HepG2 (cell line): ENCODE results near the gene MYO1C. TPM values are rescaled to one million over a fixed set of nuclear protein-coding genes. Genes with fewer than 3 reads are reported as not detected.
A peak's percentile ranks its signal among the peaks of the same experiment; 100 is the strongest.

Source experiments
- BCL6 ChIP-seq: IDR thresholded peaks from 2 replicates; pipeline ENCODE4 v1.6.1; 2016; ENCODE audit warnings: missing genetic modification reagents, missing compliant biosample characterization
- CC2D1A ChIP-seq: sonication (generic); formaldehyde crosslinking; IDR thresholded peaks from 2 replicates; pipeline ENCODE4 v1.8.1; 2023; ENCODE audit warnings: mild to moderate bottlenecking, missing genetic modification reagents
- CREB1 ChIP-seq, 2 experiments: fragments of 450-650 bp in 1 of 2; IDR thresholded peaks; 2 replicates each; pipeline ENCODE4 v1.6.1; 2016 to 2017; ENCODE audit warnings: control low read depth in 1 of 2, mild to moderate bottlenecking in 1 of 2, missing compliant biosample characterization in 1 of 2, missing genetic modification characterization in 1 of 2
- DPF2 ChIP-seq: sonication (generic); formaldehyde crosslinking; IDR thresholded peaks from 2 replicates; pipeline ENCODE4 v1.4.0; 2020; ENCODE audit warnings: mild to moderate bottlenecking, low read depth, missing genetic modification reagents, borderline replicate concordance
- FOXA3 ChIP-seq: IDR thresholded peaks from 2 replicates; pipeline ENCODE4 v1.6.1; 2016; ENCODE audit warnings: missing genetic modification reagents, missing compliant biosample characterization
- FOXJ3 ChIP-seq: sonication (generic); formaldehyde crosslinking; IDR thresholded peaks from 2 replicates; pipeline ENCODE4 v1.4.0; 2020; ENCODE audit warnings: missing genetic modification reagents, mild to moderate bottlenecking, borderline replicate concordance
- HNF4A ChIP-seq: sonication (generic); formaldehyde crosslinking; IDR thresholded peaks from 2 replicates; pipeline ENCODE4 v1.4.0; 2020; ENCODE audit warnings: missing genetic modification reagents
- HNRNPLL ChIP-seq: fragments of 200-400 bp; formaldehyde crosslinking; IDR thresholded peaks from 2 replicates; pipeline ENCODE4 v1.6.1; 2017; ENCODE audit warnings: mild to moderate bottlenecking, low read depth, low read length; ENCODE audit not compliant: poor library complexity, severe bottlenecking
- MAFF ChIP-seq: IDR thresholded peaks from 2 replicates; pipeline ENCODE4 v1.6.1; 2011; ENCODE audit warnings: low read depth, low read length, improper control_type of control experiment
- MEF2D ChIP-seq: sonication (generic); formaldehyde crosslinking; IDR thresholded peaks from 2 replicates; pipeline ENCODE4 v1.5.1; 2020; ENCODE audit warnings: mild to moderate bottlenecking, missing genetic modification reagents
- RFXAP ChIP-seq: sonication (generic); formaldehyde crosslinking; IDR thresholded peaks from 2 replicates; pipeline ENCODE4 v1.4.0; 2020; ENCODE audit warnings: missing genetic modification reagents, borderline replicate concordance
- ZNF616 ChIP-seq: sonication (generic); formaldehyde crosslinking; IDR thresholded peaks from 2 replicates; pipeline ENCODE4 v1.5.0; 2020; ENCODE audit warnings: low read depth, mild to moderate bottlenecking, missing genetic modification reagents
- ZNF687 ChIP-seq: sonication (generic); formaldehyde crosslinking; IDR thresholded peaks from 2 replicates; pipeline ENCODE4 v1.5.1; 2020; ENCODE audit warnings: mild to moderate bottlenecking, missing genetic modification reagents, moderate library complexity
- ZNF720 ChIP-seq: sonication (generic); formaldehyde crosslinking; IDR thresholded peaks from 2 replicates; pipeline ENCODE4 v1.4.0; 2020; ENCODE audit warnings: missing genetic modification reagents
- ZNF740 ChIP-seq: sonication (generic); formaldehyde crosslinking; IDR thresholded peaks from 2 replicates; pipeline ENCODE4 v1.4.0; 2020; ENCODE audit warnings: missing genetic modification reagents
- ZNF788 ChIP-seq: sonication (generic); formaldehyde crosslinking; IDR thresholded peaks from 2 replicates; pipeline ENCODE4 v1.5.0; 2020; ENCODE audit warnings: mild to moderate bottlenecking, missing genetic modification reagents, borderline replicate concordance
- polyA plus RNA-seq, 8 experiments: library from polyadenylated mRNA; depleted of rRNA in 3 of 8; stranded (reverse) in 7 of 8; unstranded in 1 of 8; fragments of >200 nt; fragmentation: Illumina TruSeq in 4 of 8; extraction: Trizol in 4 of 8; gene quantifications; 2 replicates each; pipeline versions ENCODE4 v1.2.1 to v1.2.3, GENCODE V29; 2011 to 2016; ENCODE audit warnings: low read depth in 4 of 8, missing spikeins in 1 of 8, mixed read lengths in 1 of 8; ENCODE audit not compliant: insufficient read depth in 1 of 8
- total RNA-seq, 5 experiments: library from RNA; depleted of rRNA; stranded (reverse); fragments of >200 nt; fragmentation: Illumina TruSeq; extraction: Trizol; gene quantifications; 2 replicates each; pipeline ENCODE4 v1.2.3, GENCODE V29; 2016; ENCODE audit warnings: low read depth in 1 of 5
- TF ChIP-seq, protein P1 (sequence below): sonication (generic); formaldehyde crosslinking; IDR thresholded peaks from 2 replicates; pipeline ENCODE4 v1.4.0; 2020; ENCODE audit warnings: missing genetic modification reagents, borderline replicate concordance
- TF ChIP-seq, protein P2 (sequence below): sonication (generic); formaldehyde crosslinking; IDR thresholded peaks from 2 replicates; pipeline ENCODE4 v1.4.0; 2020; ENCODE audit warnings: missing genetic modification reagents
- TF ChIP-seq, protein P3 (sequence below): sonication (generic); formaldehyde crosslinking; IDR thresholded peaks from 2 replicates; pipeline ENCODE4 v1.8.1; 2023; ENCODE audit warnings: missing genetic modification reagents, inconsistent platforms, borderline replicate concordance

The MYO1C gene
- total and polyA plus RNA-seq, 2 of the 13 experiments (the other 11 are each of a cell fraction or from before 2014, with no cell fraction given), result 22.7 to 40.8 TPM

DNA sequence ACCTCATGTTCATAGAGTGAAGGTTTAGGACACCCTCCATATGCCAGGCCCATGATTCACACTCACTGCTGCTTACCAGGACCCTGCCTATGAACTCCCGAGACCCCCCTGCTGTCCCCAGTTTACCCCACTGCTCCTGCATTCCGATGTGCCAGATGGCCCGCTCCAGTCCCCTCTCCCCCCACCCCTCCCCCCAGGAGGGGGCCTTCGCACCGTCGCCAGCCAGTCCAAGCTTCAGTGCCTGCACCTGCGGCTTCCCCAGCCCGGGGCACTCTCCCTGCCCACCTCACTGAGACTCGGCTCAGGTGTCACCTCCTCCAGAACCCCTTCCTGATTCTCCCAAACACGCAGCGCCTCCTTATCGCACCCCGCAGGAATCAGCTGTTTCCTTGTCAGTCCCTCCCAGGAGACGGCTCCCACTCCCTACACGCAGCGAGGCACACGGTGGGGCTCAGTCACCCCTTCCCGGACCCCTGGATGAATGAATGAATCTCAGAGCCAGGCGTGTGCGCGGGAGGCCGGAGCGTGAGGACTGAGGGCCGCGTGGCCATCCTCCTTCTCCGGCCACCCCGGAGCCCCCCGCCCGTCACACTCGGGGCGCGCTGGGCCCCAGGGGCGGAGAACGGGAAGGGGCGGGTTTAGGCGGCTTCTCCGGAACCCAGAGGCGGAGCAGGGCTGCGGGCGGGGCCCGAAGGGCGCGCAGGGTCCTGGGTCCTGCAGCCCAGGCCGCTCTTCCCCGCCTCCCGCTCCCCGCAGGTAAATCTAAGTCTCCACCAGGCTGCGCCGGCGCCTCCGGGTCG lies 1.6 kb downstream of the MYO1C start (continued):
- TF ChIP-seq ZNF687 (CRISPR knock-in tag) (peak; percentile 79), BCL6 (CRISPR knock-in tag) (0 out of 2 replicates have a peak, but pooled peaks have one; percentile 38), CREB1 (IDR thresholded peaks at IDR 0.05) (no peak), CREB1 (CRISPR knock-in tag; IDR thresholded peaks at IDR 0.05) (no peak), MAFF (no peak), DPF2 (CRISPR knock-in tag) (no peak), FOXJ3 (no peak), ZNF616 (CRISPR knock-in tag) (no peak), ZNF788 (CRISPR knock-in tag) (peak; percentile 61; the same call in 1 of the 2 replicates), CC2D1A (CRISPR knock-in tag) (no peak), HNF4A (CRISPR knock-in tag) (peak; percentile 40), ZNF720 (CRISPR knock-in tag) (no peak), HNRNPLL (peak; percentile 47), ZNF740 (CRISPR knock-in tag) (no peak), MEF2D (CRISPR knock-in tag) (0 out of 2 replicates have a peak, but pooled peaks have one; percentile 44), RFXAP (CRISPR knock-in tag) (no peak; the same call in 1 of the 2 replicates), FOXA3 (CRISPR knock-in tag) (no peak)
- TF ChIP-seq, protein P1, sequence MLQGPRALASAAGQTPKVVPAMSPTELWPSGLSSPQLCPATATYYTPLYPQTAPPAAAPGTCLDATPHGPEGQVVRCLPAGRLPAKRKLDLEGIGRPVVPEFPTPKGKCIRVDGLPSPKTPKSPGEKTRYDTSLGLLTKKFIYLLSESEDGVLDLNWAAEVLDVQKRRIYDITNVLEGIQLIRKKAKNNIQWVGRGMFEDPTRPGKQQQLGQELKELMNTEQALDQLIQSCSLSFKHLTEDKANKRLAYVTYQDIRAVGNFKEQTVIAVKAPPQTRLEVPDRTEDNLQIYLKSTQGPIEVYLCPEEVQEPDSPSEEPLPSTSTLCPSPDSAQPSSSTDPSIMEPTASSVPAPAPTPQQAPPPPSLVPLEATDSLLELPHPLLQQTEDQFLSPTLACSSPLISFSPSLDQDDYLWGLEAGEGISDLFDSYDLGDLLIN, result no peak; the same call in 1 of the 2 replicates
- TF ChIP-seq, protein P2, sequence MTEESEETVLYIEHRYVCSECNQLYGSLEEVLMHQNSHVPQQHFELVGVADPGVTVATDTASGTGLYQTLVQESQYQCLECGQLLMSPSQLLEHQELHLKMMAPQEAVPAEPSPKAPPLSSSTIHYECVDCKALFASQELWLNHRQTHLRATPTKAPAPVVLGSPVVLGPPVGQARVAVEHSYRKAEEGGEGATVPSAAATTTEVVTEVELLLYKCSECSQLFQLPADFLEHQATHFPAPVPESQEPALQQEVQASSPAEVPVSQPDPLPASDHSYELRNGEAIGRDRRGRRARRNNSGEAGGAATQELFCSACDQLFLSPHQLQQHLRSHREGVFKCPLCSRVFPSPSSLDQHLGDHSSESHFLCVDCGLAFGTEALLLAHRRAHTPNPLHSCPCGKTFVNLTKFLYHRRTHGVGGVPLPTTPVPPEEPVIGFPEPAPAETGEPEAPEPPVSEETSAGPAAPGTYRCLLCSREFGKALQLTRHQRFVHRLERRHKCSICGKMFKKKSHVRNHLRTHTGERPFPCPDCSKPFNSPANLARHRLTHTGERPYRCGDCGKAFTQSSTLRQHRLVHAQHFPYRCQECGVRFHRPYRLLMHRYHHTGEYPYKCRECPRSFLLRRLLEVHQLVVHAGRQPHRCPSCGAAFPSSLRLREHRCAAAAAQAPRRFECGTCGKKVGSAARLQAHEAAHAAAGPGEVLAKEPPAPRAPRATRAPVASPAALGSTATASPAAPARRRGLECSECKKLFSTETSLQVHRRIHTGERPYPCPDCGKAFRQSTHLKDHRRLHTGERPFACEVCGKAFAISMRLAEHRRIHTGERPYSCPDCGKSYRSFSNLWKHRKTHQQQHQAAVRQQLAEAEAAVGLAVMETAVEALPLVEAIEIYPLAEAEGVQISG (CRISPR knock-in tag), result peak; percentile 40
- TF ChIP-seq, protein P3, sequence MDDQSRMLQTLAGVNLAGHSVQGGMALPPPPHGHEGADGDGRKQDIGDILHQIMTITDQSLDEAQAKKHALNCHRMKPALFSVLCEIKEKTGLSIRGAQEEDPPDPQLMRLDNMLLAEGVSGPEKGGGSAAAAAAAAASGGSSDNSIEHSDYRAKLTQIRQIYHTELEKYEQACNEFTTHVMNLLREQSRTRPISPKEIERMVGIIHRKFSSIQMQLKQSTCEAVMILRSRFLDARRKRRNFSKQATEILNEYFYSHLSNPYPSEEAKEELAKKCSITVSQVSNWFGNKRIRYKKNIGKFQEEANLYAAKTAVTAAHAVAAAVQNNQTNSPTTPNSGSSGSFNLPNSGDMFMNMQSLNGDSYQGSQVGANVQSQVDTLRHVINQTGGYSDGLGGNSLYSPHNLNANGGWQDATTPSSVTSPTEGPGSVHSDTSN (CRISPR knock-in tag), result no peak
